MCF 10A (cell line): Measurements from ENCODE around the gene HECW1. TPM values are rescaled to one million over a fixed set of nuclear protein-coding genes. Genes with fewer than 3 reads are reported as not detected.

Experiments
- BruUV-seq: library from RNA; stranded (reverse); fragments of 400-500 nt; replicated peaks from 2 replicates; lab custom pipeline; 2021; lab: Mats Ljungman, UMichigan
- CTCF ChIA-PET: fragments of 300-600 bp; sonication (Branson Sonifier 250); formaldehyde crosslinking; extraction: SDS; loops from one replicate; lab custom pipeline; 2021; ENCODE audit warnings: antibody characterized with exemption, inconsistent platforms; lab: Yijun Ruan, JAX
- POLR2A ChIA-PET: fragments of 300-600, 350-650 bp; sonication (Branson Sonifier 250); formaldehyde crosslinking; extraction: SDS; loops from one replicate; lab custom pipeline; 2020; ENCODE audit warnings: antibody characterized with exemption, inconsistent platforms; lab: Yijun Ruan, JAX
- DNase-seq: peaks from one replicate; pipeline ENCODE4 v3.0.0-alpha.2; 2018; ENCODE audit not compliant: unreplicated experiment
- H3K27ac Mint-ChIP-seq: one replicate; pipeline ENCODE4 v1.8.0; 2022; ENCODE audit warnings: mild to moderate bottlenecking, low read depth, mixed read lengths; ENCODE audit not compliant: unreplicated experiment
- H3K27me3 Mint-ChIP-seq: one replicate; pipeline ENCODE4 v1.8.0; 2022; ENCODE audit warnings: mixed read lengths; ENCODE audit not compliant: insufficient read depth, unreplicated experiment
- H3K36me3 Mint-ChIP-seq: one replicate; pipeline ENCODE4 v1.8.0; 2022; ENCODE audit warnings: mild to moderate bottlenecking, moderate library complexity, mixed read lengths; ENCODE audit not compliant: insufficient read depth, unreplicated experiment
- H3K4me1 Mint-ChIP-seq: one replicate; pipeline ENCODE4 v1.8.0; 2022; ENCODE audit warnings: mixed read lengths; ENCODE audit not compliant: insufficient read depth, unreplicated experiment
- H3K4me3 Mint-ChIP-seq: one replicate; pipeline ENCODE4 v1.8.0; 2022; ENCODE audit warnings: mild to moderate bottlenecking, moderate library complexity, mixed read lengths; ENCODE audit not compliant: unreplicated experiment
- H3K9me3 Mint-ChIP-seq: one replicate; pipeline ENCODE4 v1.8.0; 2022; ENCODE audit warnings: mixed read lengths; ENCODE audit not compliant: unreplicated experiment
- CTCF ChIP-seq: fragments of 200-600 bp; IDR thresholded peaks from one replicate; pipeline ENCODE4 v1.8.0; 2022; ENCODE audit warnings: antibody characterized with exemption, mild to moderate bottlenecking; ENCODE audit not compliant: unreplicated experiment
- intact Hi-C: fragments of 100-400 bp; cut with micrococcal nuclease; formaldehyde crosslinking; loops from 2 replicates; pipeline ENCODE4 v1.14.1; 2022
- total RNA-seq: library from RNA; stranded (reverse); gene quantifications from 2 replicates; pipeline ENCODE4 v1.2.3, GENCODE V29; 2022

Gene HECW1
- total RNA-seq, 1 experiment from 2014 or later: not detected

GRCh38 chr7:43470110-43470509 is 357.7 kb downstream of the HECW1 start:
- Mint-ChIP-seq H3K27ac (no peak overlapping the region), H3K27me3 (no peaks in the 10 kb centered on the region), H3K4me1 (peaks cover 22% of the 10 kb centered on the region), H3K9me3 (no peaks in the 10 kb centered on the region), H3K4me3 (no peak overlapping the region), H3K36me3 (no peaks in the 10 kb centered on the region)
- no TSS peak for BruUV-seq
- no peak for TF ChIP-seq CTCF
- POLR2A ChIA-PET: interaction anchor here (0.5 to 0.6 kb wide), 2 partner anchors 33 to 693 kb away, joined by 3 read pairs; no protein-coding TSS in a partner anchor
- CTCF ChIA-PET: interaction anchor here (0.7 to 1.8 kb wide), 3 partner anchors 81 to 529 kb away, joined by 3 to 4 read pairs (median 3); no protein-coding TSS in a partner anchor
- intact Hi-C loops: no loop called here
- DNase-seq: no peak

GRCh38 chr7:43475983-43476382 is 363.5 kb downstream of the HECW1 start:
- CTCF ChIA-PET: interaction anchor here (0.8 kb wide), 1 partner anchor 11 kb away, joined by 4 read pairs; no protein-coding TSS in a partner anchor
- Mint-ChIP-seq H3K36me3 (no peaks in the 10 kb centered on the region), H3K27ac (no peak overlapping the region), H3K4me3 (no peak overlapping the region), H3K9me3 (no peaks in the 10 kb centered on the region), H3K27me3 (no peaks in the 10 kb centered on the region), H3K4me1 (no peaks in the 10 kb centered on the region)
- intact Hi-C loops: no loop called here
- TF ChIP-seq CTCF: no peak
- POLR2A ChIA-PET: no interaction called here
- no TSS peak for BruUV-seq
- no peak for DNase-seq

GRCh38 chr7:43476896-43477295 is 364.4 kb downstream of the HECW1 start:
- Mint-ChIP-seq H3K9me3 (no peaks in the 10 kb centered on the region), H3K4me3 (no peak overlapping the region), H3K27ac (no peak overlapping the region), H3K27me3 (no peaks in the 10 kb centered on the region), H3K4me1 (peaks cover 2% of the 10 kb centered on the region), H3K36me3 (no peaks in the 10 kb centered on the region)
- no TSS peak for BruUV-seq
- CTCF ChIA-PET: no interaction called here
- intact Hi-C loops: no loop called here
- TF ChIP-seq CTCF: no peak
- POLR2A ChIA-PET: interaction anchor here (1.2 to 1.9 kb wide), 2 partner anchors 13 to 393 kb away, joined by 3 to 7 read pairs; partner anchors contain the start of gene MRPS24
- DNase-seq: no peak

- Mint-ChIP-seq H3K4me3 (no peak overlapping the region), H3K9me3 (no peaks in the 10 kb centered on the region), H3K27me3 (no peaks in the 10 kb centered on the region), H3K36me3 (no peaks in the 10 kb centered on the region), H3K27ac (no peak overlapping the region), H3K4me1 (peaks cover 10% of the 10 kb centered on the region)
- DNase-seq: peak; percentile 50
- intact Hi-C loops: no loop called here
- ChIA-PET CTCF (interaction anchor here (0.7 to 1.5 kb wide), 4 partner anchors 19 to 221 kb away, joined by 3 to 5 read pairs (median 3); no protein-coding TSS in a partner anchor), POLR2A (interaction anchor here (0.5 kb wide), 1 partner anchor 14 kb away, joined by 4 read pairs; no protein-coding TSS in a partner anchor)
- BruUV-seq: no TSS peak
- no peak for TF ChIP-seq CTCF
Measured at GRCh38 chr7:43479042-43479441, 366.6 kb downstream of the HECW1 start.
